Adrenal gland (tissue), 5 donors: ENCODE measurements around the gene RPTOR.

Experiments used
- CTCF ChIP-seq, 6 experiments: fragments of 450-650 bp in 4 of 6; fragments of 200-600 bp in 2 of 6; sonication (generic) in 1 of 6; IDR thresholded peaks; 1 replicate in 5 of 6; 2 replicates in 1 of 6; pipeline versions ENCODE4 v1.5.1 to v1.8.0; 2016 to 2021; ENCODE audit warnings: antibody characterized with exemption in 6 of 6, mild to moderate bottlenecking in 2 of 6, moderate library complexity in 1 of 6
- POLR2A ChIP-seq, 2 donors: fragments of 450-650 bp; IDR thresholded peaks; one replicate each; pipeline ENCODE4 v1.6.1; 2017; ENCODE audit warnings: antibody characterized with exemption in 2 of 2, mild to moderate bottlenecking in 2 of 2, moderate library complexity in 1 of 2
- donor health status: DM: no; HTN: no; CAD: no.

- TF ChIP-seq CTCF (IDR thresholded peaks at IDR 0.05) = no peak
- no peak for TF ChIP-seq POLR2A (IDR thresholded peaks at IDR 0.05)
These were observed 452.9 kb downstream of the RPTOR start for GRCh38 chr17:80997424-80998117.
